HepG2 (cell line): ENCODE measurements around the gene NADK2. TPM values are rescaled to one million over a fixed set of nuclear protein-coding genes. Genes with fewer than 3 reads are reported as not detected.
A peak's percentile ranks its signal among the peaks of the same experiment; 100 is the strongest.

Source experiments
- ATF1 ChIP-seq: IDR thresholded peaks from 2 replicates; pipeline ENCODE4 v1.6.1; 2016; ENCODE audit warnings: mild to moderate bottlenecking, control low read depth
- CAMTA2 ChIP-seq: sonication (generic); formaldehyde crosslinking; IDR thresholded peaks from 2 replicates; pipeline ENCODE4 v1.4.0; 2020; ENCODE audit warnings: mild to moderate bottlenecking, missing genetic modification reagents, borderline replicate concordance
- MAFG ChIP-seq: sonication (generic); formaldehyde crosslinking; IDR thresholded peaks from 2 replicates; pipeline ENCODE4 v1.5.1; 2020; ENCODE audit warnings: mild to moderate bottlenecking, missing genetic modification reagents
- MATR3 ChIP-seq: sonication (generic); formaldehyde crosslinking; IDR thresholded peaks from 2 replicates; pipeline ENCODE4 v1.4.0; 2020; ENCODE audit warnings: missing genetic modification reagents
- MBD4 ChIP-seq: IDR thresholded peaks from 2 replicates; pipeline ENCODE4 v1.6.1; 2012; ENCODE audit warnings: low read length, inconsistent platforms, borderline replicate concordance
- MIER2 ChIP-seq: IDR thresholded peaks from 2 replicates; pipeline ENCODE4 v1.6.1; 2016; ENCODE audit warnings: missing biosample characterization, missing genetic modification reagents
- MXD4 ChIP-seq: IDR thresholded peaks from 2 replicates; pipeline ENCODE4 v1.6.1; 2016; ENCODE audit warnings: mild to moderate bottlenecking, missing biosample characterization, missing genetic modification reagents
- NR2C2 ChIP-seq: sonication (generic); formaldehyde crosslinking; IDR thresholded peaks from 2 replicates; pipeline ENCODE4 v1.4.0; 2020; ENCODE audit warnings: missing genetic modification reagents, mild to moderate bottlenecking, moderate library complexity, borderline replicate concordance
- POLR2G ChIP-seq: fragments of 200-400 bp; formaldehyde crosslinking; IDR thresholded peaks from 2 replicates; pipeline ENCODE4 v1.6.1; 2018; ENCODE audit warnings: mild to moderate bottlenecking, low read depth, low read length, moderate library complexity
- RORA ChIP-seq: sonication (generic); formaldehyde crosslinking; IDR thresholded peaks from 2 replicates; pipeline ENCODE4 v1.5.0; 2020; ENCODE audit warnings: mild to moderate bottlenecking, missing genetic modification reagents, moderate library complexity
- SKI ChIP-seq: fragments of 450-650 bp; IDR thresholded peaks from one replicate; pipeline ENCODE4 v1.6.1; 2018; ENCODE audit warnings: mild to moderate bottlenecking; ENCODE audit not compliant: partially characterized antibody
- SNAI1 ChIP-seq: sonication (generic); formaldehyde crosslinking; IDR thresholded peaks from 2 replicates; pipeline ENCODE4 v1.5.0; 2020; ENCODE audit warnings: mild to moderate bottlenecking, missing genetic modification reagents, borderline replicate concordance
- TEAD3 ChIP-seq: optimal IDR thresholded peaks from 2 replicates; pipeline ENCODE3; 2016; ENCODE audit warnings: borderline replicate concordance
- ZFP37 ChIP-seq: sonication (generic); formaldehyde crosslinking; IDR thresholded peaks from 2 replicates; pipeline ENCODE4 v1.4.0; 2020; ENCODE audit warnings: missing genetic modification reagents, borderline replicate concordance
- ZNF253 ChIP-seq: sonication (generic); formaldehyde crosslinking; IDR thresholded peaks from 2 replicates; pipeline ENCODE4 v1.8.0; 2022; ENCODE audit warnings: mild to moderate bottlenecking, missing genetic modification reagents, borderline replicate concordance
- ZNF589 ChIP-seq: sonication (generic); formaldehyde crosslinking; conservative IDR thresholded peaks from 2 replicates; pipeline ENCODE4 v1.8.0; 2022; ENCODE audit warnings: mild to moderate bottlenecking, moderate library complexity, missing genetic modification reagents
- ZNF777 ChIP-seq: sonication (generic); formaldehyde crosslinking; IDR thresholded peaks from 2 replicates; pipeline ENCODE4 v1.4.0; 2020; ENCODE audit warnings: missing genetic modification reagents
- polyA plus RNA-seq, 8 experiments: library from polyadenylated mRNA; depleted of rRNA in 3 of 8; stranded (reverse) in 7 of 8; unstranded in 1 of 8; fragments of >200 nt; fragmentation: Illumina TruSeq in 4 of 8; extraction: Trizol in 4 of 8; gene quantifications; 2 replicates each; pipeline versions ENCODE4 v1.2.1 to v1.2.3, GENCODE V29; 2011 to 2016; ENCODE audit warnings: low read depth in 4 of 8, missing spikeins in 1 of 8, mixed read lengths in 1 of 8; ENCODE audit not compliant: insufficient read depth in 1 of 8
- total RNA-seq, 5 experiments: library from RNA; depleted of rRNA; stranded (reverse); fragments of >200 nt; fragmentation: Illumina TruSeq; extraction: Trizol; gene quantifications; 2 replicates each; pipeline ENCODE4 v1.2.3, GENCODE V29; 2016; ENCODE audit warnings: low read depth in 1 of 5
- TF ChIP-seq, protein P1 (sequence below): sonication (generic); formaldehyde crosslinking; IDR thresholded peaks from 2 replicates; pipeline ENCODE4 v1.4.0; 2020; ENCODE audit warnings: missing genetic modification reagents, borderline replicate concordance
- TF ChIP-seq, protein P2 (sequence below): sonication (generic); formaldehyde crosslinking; IDR thresholded peaks from 2 replicates; pipeline ENCODE4 v1.9.0; 2021; ENCODE audit warnings: missing genetic modification reagents, mild to moderate bottlenecking, borderline replicate concordance
- TF ChIP-seq, protein P3 (sequence below): sonication (generic); formaldehyde crosslinking; IDR thresholded peaks from 2 replicates; pipeline ENCODE4 v1.5.0; 2020; ENCODE audit warnings: mild to moderate bottlenecking, missing genetic modification reagents

The NADK2 gene
- total and polyA plus RNA-seq, 2 of the 13 experiments (the other 11 are each of a cell fraction or from before 2014, with no cell fraction given), result 13.9 to 71.4 TPM

DNA sequence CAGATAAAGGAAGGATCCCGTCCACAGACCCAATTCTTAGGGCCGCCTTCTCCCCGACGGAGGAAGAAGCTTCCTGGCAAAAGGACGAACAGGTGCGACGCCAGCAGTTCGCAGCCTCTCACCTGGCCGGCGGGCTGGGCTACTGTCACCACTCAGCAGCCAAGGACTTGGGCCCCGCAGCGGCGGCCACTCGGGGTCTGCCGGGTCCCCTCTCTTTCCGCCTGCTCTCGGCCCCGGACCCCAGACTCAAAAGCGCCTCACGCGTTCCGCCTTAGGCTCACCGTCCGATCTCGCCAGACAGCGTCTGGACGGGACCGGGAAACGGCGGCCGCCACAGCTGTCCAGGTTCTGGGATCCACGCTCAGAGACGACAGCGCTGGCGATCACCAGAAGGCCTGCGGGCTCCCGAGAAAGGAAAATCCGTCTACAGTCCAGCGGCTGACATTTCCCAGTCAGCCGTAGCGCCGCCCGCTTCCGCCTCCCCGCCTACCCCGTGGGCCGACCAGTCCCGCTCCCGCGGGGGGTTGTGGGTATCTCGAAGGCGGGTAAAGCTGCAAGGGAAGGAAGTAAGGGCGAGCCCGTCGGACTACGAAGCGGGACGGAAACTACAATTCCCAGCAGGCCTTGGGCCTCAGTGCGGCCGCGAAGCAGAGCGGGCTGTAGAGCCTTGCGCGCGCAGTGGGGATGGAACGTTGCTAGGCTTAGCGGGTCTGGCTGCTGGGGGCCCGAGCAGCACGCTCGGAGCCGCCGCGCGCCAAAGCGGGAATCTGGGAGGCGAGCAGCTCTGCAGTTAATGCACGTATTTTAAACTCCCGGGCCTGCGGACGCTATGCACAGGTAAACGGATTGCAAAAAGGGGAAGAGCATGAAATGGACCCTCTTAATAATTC, 90.0 kb downstream of the NADK2 start, which contains the start of the genes LMBRD2 and SKP2 (continued):
- TF ChIP-seq, protein P1, sequence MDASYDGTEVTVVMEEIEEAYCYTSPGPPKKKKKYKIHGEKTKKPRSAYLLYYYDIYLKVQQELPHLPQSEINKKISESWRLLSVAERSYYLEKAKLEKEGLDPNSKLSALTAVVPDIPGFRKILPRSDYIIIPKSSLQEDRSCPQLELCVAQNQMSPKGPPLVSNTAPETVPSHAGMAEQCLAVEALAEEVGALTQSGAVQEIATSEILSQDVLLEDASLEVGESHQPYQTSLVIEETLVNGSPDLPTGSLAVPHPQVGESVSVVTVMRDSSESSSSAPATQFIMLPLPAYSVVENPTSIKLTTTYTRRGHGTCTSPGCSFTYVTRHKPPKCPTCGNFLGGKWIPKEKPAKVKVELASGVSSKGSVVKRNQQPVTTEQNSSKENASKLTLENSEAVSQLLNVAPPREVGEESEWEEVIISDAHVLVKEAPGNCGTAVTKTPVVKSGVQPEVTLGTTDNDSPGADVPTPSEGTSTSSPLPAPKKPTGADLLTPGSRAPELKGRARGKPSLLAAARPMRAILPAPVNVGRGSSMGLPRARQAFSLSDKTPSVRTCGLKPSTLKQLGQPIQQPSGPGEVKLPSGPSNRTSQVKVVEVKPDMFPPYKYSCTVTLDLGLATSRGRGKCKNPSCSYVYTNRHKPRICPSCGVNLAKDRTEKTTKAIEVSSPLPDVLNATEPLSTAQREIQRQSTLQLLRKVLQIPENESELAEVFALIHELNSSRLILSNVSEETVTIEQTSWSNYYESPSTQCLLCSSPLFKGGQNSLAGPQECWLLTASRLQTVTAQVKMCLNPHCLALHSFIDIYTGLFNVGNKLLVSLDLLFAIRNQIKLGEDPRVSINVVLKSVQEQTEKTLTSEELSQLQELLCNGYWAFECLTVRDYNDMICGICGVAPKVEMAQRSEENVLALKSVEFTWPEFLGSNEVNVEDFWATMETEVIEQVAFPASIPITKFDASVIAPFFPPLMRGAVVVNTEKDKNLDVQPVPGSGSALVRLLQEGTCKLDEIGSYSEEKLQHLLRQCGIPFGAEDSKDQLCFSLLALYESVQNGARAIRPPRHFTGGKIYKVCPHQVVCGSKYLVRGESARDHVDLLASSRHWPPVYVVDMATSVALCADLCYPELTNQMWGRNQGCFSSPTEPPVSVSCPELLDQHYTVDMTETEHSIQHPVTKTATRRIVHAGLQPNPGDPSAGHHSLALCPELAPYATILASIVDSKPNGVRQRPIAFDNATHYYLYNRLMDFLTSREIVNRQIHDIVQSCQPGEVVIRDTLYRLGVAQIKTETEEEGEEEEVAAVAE (CRISPR knock-in tag), result peak; percentile 81; the same call in 1 of the 2 replicates
- TF ChIP-seq MIER2 (CRISPR knock-in tag), result no peak
- 0 out of 2 replicates have a peak, but pooled peaks have one; percentile 36 for TF ChIP-seq ZNF589 (CRISPR knock-in tag)
- no peak for TF ChIP-seq CAMTA2 (CRISPR knock-in tag)
- TF ChIP-seq NR2C2, result peak; percentile 71
- TF ChIP-seq ATF1 (CRISPR knock-in tag), result peak; percentile 16; the same call in 1 of the 2 replicates
- TF ChIP-seq ZNF253, result 0 out of 2 replicates have a peak, but pooled peaks have one; percentile 37
- TF ChIP-seq, protein P2, sequence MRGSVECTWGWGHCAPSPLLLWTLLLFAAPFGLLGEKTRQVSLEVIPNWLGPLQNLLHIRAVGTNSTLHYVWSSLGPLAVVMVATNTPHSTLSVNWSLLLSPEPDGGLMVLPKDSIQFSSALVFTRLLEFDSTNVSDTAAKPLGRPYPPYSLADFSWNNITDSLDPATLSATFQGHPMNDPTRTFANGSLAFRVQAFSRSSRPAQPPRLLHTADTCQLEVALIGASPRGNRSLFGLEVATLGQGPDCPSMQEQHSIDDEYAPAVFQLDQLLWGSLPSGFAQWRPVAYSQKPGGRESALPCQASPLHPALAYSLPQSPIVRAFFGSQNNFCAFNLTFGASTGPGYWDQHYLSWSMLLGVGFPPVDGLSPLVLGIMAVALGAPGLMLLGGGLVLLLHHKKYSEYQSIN (CRISPR knock-in tag), result no peak
- TF ChIP-seq RORA (CRISPR knock-in tag), result no peak; the same call in 1 of the 2 replicates
- TF ChIP-seq MXD4, result peak; percentile 55; the same call in 1 of the 2 replicates
- TF ChIP-seq TEAD3, result peak; percentile 66
- TF ChIP-seq MAFG, result no peak
- TF ChIP-seq SKI, result peak; percentile 42
- TF ChIP-seq POLR2G, result peak; percentile 82
- no peak for TF ChIP-seq MATR3 (CRISPR knock-in tag)
- TF ChIP-seq ZFP37 (CRISPR knock-in tag), result peak; percentile 53; the same call in 1 of the 2 replicates
- TF ChIP-seq, protein P3, sequence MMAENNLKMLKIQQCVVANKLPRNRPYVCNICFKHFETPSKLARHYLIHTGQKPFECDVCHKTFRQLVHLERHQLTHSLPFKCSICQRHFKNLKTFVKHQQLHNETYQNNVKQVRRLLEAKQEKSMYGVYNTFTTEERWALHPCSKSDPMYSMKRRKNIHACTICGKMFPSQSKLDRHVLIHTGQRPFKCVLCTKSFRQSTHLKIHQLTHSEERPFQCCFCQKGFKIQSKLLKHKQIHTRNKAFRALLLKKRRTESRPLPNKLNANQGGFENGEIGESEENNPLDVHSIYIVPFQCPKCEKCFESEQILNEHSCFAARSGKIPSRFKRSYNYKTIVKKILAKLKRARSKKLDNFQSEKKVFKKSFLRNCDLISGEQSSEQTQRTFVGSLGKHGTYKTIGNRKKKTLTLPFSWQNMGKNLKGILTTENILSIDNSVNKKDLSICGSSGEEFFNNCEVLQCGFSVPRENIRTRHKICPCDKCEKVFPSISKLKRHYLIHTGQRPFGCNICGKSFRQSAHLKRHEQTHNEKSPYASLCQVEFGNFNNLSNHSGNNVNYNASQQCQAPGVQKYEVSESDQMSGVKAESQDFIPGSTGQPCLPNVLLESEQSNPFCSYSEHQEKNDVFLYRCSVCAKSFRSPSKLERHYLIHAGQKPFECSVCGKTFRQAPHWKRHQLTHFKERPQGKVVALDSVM (CRISPR knock-in tag), result no peak
- TF ChIP-seq SNAI1 (CRISPR knock-in tag), result 0 out of 2 replicates have a peak, but pooled peaks have one; percentile 47
- peak; percentile 72 for TF ChIP-seq ZNF777 (CRISPR knock-in tag)
- TF ChIP-seq MBD4, result no peak
